GM18507 (cell line): ENCODE data around the gene TUBA3E.
"Not testable (repeated sequence)": the region's sequence is repeated elsewhere in the genome, so short reads cannot be mapped to it uniquely, and the experiment has no call there.

Experiments
- DNase-seq: peaks from one replicate; pipeline ENCODE4 v3.0.0; 2011; ENCODE audit warnings: low read depth; ENCODE audit not compliant: insufficient read length; ENCODE audit errors: extremely low spot score
- FAIRE-seq: peaks from 2 replicates; lab custom pipeline; 2011; peaks lifted over from hg19 to GRCh38; lab: Jason Lieb, UNC

Gene TUBA3E

GRCh38 chr2:130169896-130170295 lies 28.3 kb downstream of the TUBA3E start:
- no peak for FAIRE-seq

GRCh38 chr2:130169163-130169562 lies 29.1 kb downstream of the TUBA3E start:
- FAIRE-seq: not testable (repeated sequence)

More at GRCh38 chr2:130169896-130170295, 28.3 kb downstream of the TUBA3E start:
- DNase-seq: no peak

GRCh38 chr2:130166611-130167010 lies 31.6 kb downstream of the TUBA3E start:
- not testable (repeated sequence) for FAIRE-seq, DNase-seq

More at GRCh38 chr2:130169163-130169562, 29.1 kb downstream of the TUBA3E start:
- DNase-seq: not testable (repeated sequence)

GRCh38 chr2:130165293-130166016 lies 32.8 kb downstream of the TUBA3E start:
- FAIRE-seq: no peak

GRCh38 chr2:130162968-130163367 lies 35.3 kb downstream of the TUBA3E start:
- FAIRE-seq: no peak

More at GRCh38 chr2:130165293-130166016, 32.8 kb downstream of the TUBA3E start:
- DNase-seq: no peak

GRCh38 chr2:130162486-130162885 lies 35.8 kb downstream of the TUBA3E start:
- FAIRE-seq, DNase-seq: not testable (repeated sequence)

More at GRCh38 chr2:130162968-130163367, 35.3 kb downstream of the TUBA3E start:
- DNase-seq: no peak

GRCh38 chr2:130160838-130161705 lies 37.2 kb downstream of the TUBA3E start:
- DNase-seq, FAIRE-seq: not testable (repeated sequence)

- no peak for DNase-seq
- FAIRE-seq: peak; percentile 42
Measured at GRCh38 chr2:130160131-130160530, 38.1 kb downstream of the TUBA3E start.

GRCh38 chr2:130159376-130159775 lies 38.9 kb downstream of the TUBA3E start:
- not testable (repeated sequence) for FAIRE-seq, DNase-seq

- DNase-seq: no peak
- FAIRE-seq: no peak
Measured at GRCh38 chr2:130158631-130159030, 39.6 kb downstream of the TUBA3E start.

GRCh38 chr2:130157825-130158514 lies 40.3 kb downstream of the TUBA3E start:
- DNase-seq (peak; percentile 28), FAIRE-seq (peak; percentile 99)

- peak; percentile 7 for DNase-seq
- FAIRE-seq: not testable (repeated sequence)
Measured at GRCh38 chr2:130157354-130157753, 40.9 kb downstream of the TUBA3E start.

GRCh38 chr2:130156624-130157004 lies 41.6 kb downstream of the TUBA3E start:
- DNase-seq (no peak), FAIRE-seq (no peak)

GRCh38 chr2:130155956-130156623 lies 42.1 kb downstream of the TUBA3E start:
- FAIRE-seq: peak; percentile 85
- not testable (repeated sequence) for DNase-seq

- FAIRE-seq: no peak
Measured at GRCh38 chr2:130154773-130155765, 43.2 kb downstream of the TUBA3E start.

GRCh38 chr2:130154423-130154770 lies 43.8 kb downstream of the TUBA3E start:
- not testable (repeated sequence) for FAIRE-seq, DNase-seq

More at GRCh38 chr2:130154773-130155765, 43.2 kb downstream of the TUBA3E start:
- DNase-seq: no peak

GRCh38 chr2:130153721-130154422 lies 44.4 kb downstream of the TUBA3E start:
- not testable (repeated sequence) for DNase-seq, FAIRE-seq
